Fibroblast of pulmonary artery (primary cell): Measurements from ENCODE around the gene EHMT1.
A peak's percentile ranks its signal among the peaks of the same experiment; 100 is the strongest.

ENCODE experiments used
- DNase-seq: peaks from one replicate; pipeline ENCODE4 v3.0.0-alpha.2; 2010; ENCODE audit warnings: low read depth
- H3K4me3 ChIP-seq: replicated peaks from 2 replicates; pipeline ENCODE4 v1.5.1; 2011; ENCODE audit warnings: low read depth, mild to moderate bottlenecking, control low read depth, low read length, moderate library complexity
- TF ChIP-seq, protein P1 (sequence below): IDR thresholded peaks from 2 replicates; pipeline ENCODE4 v1.5.1; 2011; ENCODE audit warnings: mild to moderate bottlenecking, control low read depth, low read length, inconsistent platforms; ENCODE audit errors: missing control alignments

Gene EHMT1

DNA sequence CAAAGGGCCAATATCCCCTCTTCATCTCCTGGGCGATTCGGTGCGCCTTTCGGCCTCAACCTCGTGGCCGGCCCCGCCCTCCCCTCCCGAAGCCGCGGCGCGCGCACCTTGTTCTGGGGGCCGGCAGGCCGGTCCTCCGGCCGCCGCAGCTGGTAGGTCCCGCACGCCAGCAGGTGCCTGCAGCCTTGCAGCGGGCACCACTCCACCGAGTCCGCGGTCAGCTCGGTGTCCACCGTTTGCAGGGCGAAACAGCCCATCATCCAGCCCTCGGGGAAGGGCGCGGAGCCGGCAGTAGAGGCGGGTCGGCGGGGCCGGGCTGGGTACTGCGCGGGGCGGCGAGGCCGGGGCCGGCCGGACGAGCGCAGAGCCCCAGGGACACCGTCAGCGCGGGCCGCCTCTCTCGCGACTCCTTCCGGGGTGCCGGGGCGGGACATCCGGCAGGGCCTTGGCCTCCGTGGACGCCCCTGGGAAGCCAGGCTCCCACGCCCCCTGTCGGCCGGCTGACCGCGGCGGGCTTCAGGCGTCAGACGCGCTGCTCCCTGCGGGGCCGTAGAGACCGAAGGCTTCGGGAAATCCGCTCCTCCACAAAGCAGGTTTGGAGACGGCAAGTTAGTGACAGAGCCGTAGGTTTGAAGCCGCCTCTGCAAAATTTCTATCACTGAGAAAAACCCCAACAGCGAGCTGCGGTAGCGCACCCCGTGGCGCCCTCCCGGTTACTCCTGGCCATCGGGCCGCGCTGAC lies 40.1 kb upstream of the EHMT1 start, which contains the start of gene DPH7:
DPH7 (minus strand) TSS at position 408 of the 741 bp plus-strand sequence; CDS start at position 260, 148 bp downstream.
- TF ChIP-seq, protein P1, sequence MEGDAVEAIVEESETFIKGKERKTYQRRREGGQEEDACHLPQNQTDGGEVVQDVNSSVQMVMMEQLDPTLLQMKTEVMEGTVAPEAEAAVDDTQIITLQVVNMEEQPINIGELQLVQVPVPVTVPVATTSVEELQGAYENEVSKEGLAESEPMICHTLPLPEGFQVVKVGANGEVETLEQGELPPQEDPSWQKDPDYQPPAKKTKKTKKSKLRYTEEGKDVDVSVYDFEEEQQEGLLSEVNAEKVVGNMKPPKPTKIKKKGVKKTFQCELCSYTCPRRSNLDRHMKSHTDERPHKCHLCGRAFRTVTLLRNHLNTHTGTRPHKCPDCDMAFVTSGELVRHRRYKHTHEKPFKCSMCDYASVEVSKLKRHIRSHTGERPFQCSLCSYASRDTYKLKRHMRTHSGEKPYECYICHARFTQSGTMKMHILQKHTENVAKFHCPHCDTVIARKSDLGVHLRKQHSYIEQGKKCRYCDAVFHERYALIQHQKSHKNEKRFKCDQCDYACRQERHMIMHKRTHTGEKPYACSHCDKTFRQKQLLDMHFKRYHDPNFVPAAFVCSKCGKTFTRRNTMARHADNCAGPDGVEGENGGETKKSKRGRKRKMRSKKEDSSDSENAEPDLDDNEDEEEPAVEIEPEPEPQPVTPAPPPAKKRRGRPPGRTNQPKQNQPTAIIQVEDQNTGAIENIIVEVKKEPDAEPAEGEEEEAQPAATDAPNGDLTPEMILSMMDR: peak; percentile 65
- DNase-seq: peak; percentile 91
- peak within 1 kb of the TSS; percentile 76 for H3K4me3 ChIP-seq

DNA sequence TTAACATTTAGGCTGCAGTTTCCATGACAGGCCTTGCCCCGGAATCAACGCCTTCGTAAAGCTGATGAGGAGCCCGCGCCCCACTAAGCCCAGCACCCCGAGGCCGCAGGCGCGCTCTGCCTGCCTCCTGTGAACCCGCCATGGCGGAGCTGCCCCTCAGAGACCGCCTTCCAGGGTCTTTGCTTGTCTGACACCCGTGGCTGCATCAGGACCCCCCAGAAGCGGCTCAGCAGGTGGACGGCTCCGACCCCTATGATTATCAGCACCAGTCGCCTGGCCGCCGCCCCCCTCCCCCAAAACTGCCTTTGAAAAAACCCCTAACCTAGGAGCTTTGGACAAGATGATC lies 39.6 kb upstream of the EHMT1 start:
- TF ChIP-seq, protein P1: no peak
- peak overlapping the region; percentile 76 for H3K4me3 ChIP-seq
- no peak for DNase-seq

DNA sequence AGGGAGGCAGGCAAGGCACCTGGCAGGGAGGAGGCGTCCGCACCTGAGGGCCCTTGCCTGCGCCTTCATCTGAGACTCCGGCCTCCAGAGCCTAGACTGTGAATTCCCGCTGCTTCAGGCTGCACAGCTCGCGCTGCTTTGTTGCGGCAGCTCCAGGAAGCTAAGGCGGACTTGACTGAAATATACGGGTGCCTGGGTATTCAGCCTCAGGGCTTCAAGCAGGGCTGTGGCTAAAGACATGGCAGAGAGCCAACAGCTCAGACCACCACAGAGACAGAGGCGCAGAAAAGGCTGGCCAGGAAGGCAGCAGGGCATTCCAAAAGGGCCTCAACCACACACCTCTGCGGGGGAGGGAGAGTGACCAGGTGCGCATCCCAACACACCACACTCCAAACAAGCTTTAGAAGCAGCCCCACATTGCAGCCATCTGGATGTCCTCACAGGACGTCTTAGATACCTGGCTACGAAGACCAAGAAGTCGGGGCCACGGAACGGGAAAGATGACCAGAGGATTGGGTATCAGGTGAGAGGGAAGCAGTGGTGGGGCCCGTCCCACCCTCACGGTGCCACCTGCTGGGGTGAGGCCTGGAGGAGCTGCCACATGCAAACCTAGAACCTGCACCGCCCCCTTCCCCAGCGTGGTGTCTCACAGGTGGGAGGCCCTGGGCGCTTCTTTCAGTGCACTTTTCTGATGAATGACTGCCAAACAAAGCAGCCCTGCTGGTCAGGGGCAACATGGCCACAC lies 38.4 kb upstream of the EHMT1 start:
- H3K4me3 ChIP-seq: no peak overlapping the region
- DNase-seq: no peak
- TF ChIP-seq, protein P1: no peak

DNA sequence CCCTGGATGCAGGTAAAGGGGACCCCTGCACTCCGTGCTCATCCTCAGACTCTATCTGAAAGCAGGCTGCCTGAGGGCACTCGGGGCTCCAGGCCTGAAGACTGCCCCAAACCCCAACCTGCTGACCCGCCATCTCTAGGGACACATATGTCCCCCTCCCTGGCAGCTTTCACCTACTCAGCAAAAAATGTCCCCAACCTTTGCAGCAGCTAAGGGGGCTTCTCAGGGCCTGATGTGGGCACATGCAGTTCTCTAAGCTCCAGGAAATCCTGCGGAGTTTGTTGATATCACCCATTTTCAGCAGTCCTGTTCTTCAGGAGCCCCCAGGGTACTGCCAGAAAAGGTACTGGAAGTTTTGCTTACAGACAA lies 37.9 kb upstream of the EHMT1 start:
- no peak overlapping the region for H3K4me3 ChIP-seq
- TF ChIP-seq, protein P1: no peak
- DNase-seq: no peak

DNA sequence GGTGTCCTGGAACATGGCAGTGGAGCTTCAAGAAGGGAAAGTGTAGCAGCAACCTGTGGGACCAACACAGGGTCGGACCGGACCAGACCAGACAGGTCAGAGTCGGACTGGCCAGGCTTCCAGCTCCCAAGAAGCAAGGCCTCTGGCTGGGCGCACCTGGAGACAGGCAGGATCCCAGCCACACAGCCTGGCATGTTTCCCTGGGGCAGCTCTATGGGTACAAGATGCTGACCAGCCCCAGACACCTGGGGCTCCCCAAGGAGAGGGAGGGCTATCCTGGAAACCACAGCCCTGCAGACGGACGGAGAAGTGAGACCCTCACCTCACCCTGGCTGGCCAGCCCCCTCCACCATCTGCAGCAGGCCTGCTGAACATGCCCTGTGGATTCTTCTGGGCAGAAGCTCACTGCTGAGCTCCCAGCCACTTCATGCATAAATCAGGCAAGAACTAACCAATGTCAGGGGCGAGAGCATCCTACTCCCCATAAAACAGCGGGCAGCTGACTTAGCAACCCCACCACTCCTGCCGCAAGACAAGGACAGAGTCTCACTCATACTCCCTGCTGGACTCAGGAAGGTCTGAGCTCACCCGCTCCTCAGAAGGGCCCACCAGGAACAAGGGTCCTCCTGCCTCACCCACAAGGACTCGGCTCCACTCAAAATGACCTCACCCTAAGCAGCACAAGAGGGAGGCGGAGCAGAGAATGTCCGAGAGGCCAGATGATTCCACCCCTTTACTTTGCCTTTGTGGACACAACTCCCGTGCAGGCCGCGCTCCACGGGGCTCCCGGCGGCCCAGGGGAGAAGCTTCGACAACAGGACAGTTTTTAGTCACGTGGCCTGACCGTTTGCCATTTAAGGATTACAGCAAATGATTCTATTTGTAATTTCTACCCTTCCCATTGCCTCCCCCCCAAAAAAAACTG lies 37.2 kb upstream of the EHMT1 start:
- TF ChIP-seq, protein P1: no peak
- H3K4me3 ChIP-seq: no peak overlapping the region
- no peak for DNase-seq

DNA sequence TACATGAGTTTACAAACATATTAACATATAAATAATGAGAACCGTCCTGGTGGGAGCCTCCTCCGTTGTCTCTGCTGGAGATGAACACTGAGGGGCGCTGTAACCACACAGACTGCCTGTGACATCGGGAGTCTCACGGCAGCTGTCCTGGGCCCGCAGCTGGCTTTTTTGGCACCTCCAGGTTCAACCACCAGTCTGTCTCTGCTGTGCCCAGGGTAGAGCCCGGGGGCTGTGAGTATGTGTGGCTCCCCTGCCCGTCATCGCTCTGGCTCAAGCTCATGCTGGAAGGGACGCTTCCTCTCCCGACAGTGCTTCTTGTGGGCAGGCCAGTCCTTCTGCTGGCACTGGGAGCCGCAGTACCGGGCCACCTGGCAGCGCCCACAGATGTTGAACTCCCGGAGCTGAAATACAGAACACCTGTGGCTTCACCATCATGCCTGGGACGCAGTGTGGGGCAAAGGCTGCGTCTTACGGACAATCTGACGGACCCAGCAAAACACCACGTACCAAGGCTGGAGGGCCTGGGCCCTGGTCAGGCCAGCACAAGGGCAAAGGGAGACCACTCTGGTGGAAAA lies 36.4 kb upstream of the EHMT1 start:
- H3K4me3 ChIP-seq: no peak overlapping the region
- TF ChIP-seq, protein P1: peak; percentile 13
- peak; percentile 24 for DNase-seq
